ENCODE results near the gene F2R. TPM values are rescaled to one million over a fixed set of nuclear protein-coding genes. Genes with fewer than 3 reads are reported as not detected.
A peak's percentile ranks its signal among the peaks of the same experiment; 100 is the strongest.

Gene F2R
- polyA plus RNA-seq, 4 donors: 44.0 to 62.4 (median 57.9) TPM

DNA sequence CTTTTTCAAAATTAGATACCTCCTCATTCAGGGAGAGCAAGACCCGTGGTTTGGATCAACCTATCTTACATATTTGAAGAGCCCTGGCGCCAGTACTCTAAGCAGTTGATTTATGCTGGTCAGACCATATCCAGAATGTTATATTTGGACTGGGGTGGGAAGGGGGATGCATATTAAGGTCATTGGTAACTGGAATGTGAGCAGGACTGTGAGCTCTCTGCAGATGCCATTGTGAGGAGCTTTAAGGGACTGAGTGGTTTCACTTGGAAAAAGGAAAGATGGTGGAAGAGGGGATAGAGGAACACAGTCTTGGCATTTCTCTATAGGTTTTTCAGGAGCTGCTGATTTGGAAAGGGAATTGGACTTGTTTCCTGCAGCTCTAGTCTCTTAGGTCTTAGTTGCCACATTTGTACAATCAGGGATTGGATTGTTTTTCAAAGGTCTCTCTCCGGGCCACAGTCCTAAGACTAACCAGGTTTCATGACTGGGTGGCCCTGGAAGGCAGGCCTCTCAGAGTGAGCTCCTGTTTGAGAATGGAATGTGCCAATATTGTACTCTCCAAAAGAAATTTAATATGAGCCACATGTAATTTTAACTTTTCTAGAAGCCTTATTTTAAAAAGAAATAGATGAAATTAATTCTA lies 25.8 kb upstream of the F2R start:
- no peak for DNase-seq (ENCODE audit: low read depth in 4 of 4, low spot score in 3 of 4)

DNA sequence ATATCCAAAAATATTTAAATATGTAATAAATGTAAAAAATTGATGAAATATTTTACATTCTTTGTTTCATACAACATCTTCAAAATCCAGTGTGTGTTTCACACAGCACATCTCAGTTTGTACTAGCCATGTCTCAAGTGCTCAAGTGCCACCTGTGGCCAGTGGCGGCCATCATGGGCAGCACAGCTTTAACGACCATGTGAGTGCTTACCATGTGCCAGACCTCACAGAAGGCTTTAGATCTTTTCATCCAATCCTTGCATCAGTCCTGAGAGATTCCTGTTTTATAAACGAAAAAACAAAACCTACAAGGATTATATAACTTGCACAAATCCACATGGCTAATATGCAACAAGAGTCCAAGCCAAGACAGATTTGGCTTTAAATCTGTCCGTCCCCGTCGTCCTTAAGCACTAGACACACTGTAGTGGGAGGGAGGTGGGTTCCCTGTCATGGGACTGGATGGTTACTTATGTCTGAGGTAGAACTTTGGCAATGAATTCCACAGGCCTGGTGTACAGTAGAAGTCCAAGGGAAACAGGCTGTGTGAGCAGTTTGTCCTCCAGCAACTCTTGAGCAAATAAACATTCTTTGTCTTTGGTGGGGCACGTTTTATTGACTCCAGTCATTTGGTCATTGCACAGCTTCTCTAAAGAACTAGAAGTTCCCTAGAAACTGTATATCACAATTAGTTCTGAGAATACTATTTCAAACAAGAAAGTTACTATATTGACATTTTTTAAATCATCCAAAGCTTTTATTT lies 25.0 kb upstream of the F2R start:
- no peak for DNase-seq (ENCODE audit: low read depth in 4 of 4, low spot score in 3 of 4)

DNA sequence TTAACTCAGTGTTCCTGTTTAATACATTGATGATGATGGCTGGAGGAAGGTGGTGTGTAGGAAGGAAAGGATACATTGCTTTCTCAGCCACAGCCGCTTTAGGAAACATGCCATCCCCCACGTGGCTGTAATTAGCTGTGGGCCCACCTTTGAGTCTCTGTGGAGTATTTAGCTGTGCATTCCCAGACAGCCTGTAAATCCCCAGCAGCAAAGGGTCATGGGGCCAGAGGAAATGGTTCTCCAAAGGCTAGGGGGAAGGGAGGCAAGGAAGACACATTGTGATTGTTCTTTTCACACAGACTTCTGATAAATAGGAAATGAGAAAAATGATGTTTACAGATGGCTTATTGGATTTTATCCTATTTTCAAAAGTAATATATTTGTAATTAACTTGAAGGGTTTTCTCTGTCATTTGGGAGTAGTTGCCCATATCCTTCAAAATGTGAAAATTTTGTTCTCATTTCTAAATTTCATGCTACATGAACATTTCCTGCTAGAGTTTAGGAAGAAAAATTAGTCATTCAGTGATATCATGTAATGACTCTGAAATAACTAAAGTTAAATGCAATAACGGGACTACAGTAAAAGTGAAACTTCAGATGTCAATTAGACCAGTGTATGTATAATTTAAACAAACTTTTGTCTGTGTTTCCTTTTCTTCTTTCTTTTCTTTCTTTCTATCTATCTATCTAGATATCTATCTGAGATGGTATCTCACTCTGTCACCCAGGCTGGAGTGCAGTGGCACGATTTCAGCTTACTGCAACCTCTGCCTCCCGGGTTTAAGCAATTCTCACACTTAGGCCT lies 24.3 kb upstream of the F2R start:
- peak in 2 of 4 donors; percentile 21 to 27 for DNase-seq (ENCODE audit: low read depth in 4 of 4, low spot score in 3 of 4)

DNA sequence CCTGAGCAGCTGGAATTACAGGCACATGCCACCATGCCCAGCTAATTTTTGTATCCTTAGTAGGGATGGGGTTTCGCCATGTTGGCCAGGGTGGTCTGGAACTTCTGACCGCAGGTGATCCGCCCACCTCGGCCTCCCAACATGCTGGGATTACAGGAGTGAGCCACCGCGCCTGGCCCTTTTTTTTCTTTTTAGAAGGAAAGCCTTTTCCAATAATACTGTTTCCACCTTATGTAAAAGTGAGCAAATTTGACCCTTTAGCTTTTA lies 23.7 kb upstream of the F2R start:
- DNase-seq (ENCODE audit: low read depth in 4 of 4, low spot score in 3 of 4): no peak

DNA sequence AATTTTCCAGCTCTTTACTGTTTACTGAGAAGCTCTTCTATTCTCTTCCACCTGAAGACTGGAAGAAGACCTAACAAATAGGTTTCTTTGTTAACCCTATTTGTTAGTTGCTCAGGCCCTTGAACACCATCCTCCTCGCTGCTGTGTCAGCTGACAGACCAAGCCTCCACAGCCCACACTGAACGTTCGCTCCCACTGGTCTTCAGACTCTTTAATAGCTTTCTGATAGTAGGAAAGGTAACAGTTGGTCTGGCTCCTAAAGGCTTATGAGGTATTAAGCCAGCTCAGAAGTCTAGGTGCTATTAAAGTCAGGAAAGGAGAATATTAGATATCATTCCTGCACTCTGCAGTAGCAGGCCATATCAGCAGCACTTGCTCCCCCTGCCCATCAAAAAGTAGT lies 23.3 kb upstream of the F2R start:
- DNase-seq (ENCODE audit: low read depth in 4 of 4, low spot score in 3 of 4): no peak

DNA sequence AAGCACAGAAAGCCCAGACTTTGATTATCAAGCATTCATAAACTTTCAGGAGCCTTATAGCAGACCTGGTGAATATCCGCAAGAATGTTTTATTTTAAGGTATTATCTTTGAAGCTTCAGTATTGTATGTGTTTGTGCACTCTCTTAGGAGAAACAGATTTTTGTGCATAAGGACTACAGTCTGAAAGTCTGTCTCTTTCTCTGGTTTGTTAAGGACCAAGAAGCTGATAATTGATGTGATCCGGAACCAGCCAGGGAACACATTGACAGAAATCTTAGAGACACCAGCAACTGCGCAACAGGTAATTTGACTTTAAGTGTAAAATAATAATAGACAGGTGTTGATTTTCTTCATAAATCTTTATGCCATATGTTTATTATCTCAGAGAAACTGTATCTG lies 22.8 kb upstream of the F2R start:
- no peak for DNase-seq (ENCODE audit: low read depth in 4 of 4, low spot score in 3 of 4)

DNA sequence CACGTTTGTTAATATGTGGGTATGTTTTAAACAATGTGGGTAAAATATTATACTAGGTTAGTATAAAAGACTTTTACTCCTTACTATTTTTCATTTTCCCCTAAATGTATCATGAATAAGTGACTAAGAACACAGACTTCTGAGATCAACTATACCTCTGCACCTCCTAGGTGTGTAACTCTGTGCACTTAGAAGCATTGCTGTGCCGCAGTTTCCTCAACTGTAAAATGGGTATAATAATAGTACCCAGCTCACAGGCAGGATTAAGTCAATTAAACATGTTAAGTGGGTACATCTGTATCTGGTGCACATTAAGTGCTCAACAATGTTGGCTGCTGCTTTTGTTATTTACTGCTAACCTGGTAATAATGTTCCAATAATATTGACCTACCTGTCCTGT lies 21.6 kb upstream of the F2R start:
- DNase-seq (ENCODE audit: low read depth in 4 of 4, low spot score in 3 of 4): no peak

DNA sequence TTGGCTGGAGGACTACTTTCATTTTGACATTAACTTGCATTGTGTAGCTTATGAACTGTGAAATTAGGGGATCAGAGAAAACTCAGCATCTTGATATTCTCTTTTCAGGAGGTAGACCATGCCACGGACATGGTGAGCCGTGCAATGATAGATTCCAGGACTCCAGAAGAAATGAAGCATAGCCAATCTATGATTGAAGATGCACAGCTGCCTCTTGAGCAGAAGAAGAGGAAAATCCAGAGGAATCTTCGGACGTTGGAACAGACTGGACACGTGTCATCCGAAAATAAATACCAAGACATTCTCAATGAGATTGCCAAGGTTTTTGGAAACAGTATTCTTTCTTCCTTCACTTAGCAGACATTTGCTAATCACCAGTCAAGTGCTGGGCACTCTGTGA lies 20.6 kb upstream of the F2R start:
- DNase-seq (ENCODE audit: low read depth in 4 of 4, low spot score in 3 of 4): no peak

DNA sequence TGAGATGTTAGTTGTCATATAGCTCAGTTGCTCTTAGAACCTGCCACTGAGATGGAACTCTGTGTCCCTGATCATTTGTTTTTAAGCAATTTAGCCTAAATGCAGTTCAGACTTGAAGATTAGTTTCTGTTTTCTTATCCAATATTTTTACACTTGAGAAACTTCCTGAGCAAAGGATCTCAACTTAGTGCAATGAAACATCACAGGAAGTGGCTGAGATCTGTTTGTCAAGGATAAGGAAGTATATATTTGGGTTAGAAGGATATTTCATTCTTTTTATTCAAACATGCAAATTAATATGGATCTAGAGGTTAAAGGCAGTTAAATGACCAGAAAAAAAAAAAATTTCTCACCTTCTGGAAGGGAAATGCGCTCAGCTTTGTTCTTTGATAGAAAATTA lies 19.7 kb upstream of the F2R start:
- DNase-seq (ENCODE audit: low read depth in 4 of 4, low spot score in 3 of 4): no peak

DNA sequence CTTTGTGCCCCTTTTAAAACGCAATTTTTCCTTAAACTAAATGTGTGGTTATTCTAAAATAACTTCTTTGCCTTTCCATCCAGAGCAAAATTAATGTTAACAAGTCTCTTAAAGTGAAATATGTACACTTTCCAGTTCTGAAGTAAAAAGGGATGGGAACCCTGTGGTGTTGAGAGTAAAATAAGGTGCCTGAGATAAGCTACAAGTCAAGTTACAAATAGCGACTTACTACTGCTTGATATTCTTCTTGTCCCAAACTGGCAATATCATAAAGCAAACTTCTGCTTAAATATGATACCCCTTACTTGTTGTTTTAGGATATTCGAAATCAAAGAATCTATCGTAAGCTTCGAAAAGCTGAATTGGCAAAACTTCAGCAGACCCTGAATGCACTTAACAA lies 18.3 kb upstream of the F2R start:
- DNase-seq (ENCODE audit: low read depth in 4 of 4, low spot score in 3 of 4): no peak

DNA sequence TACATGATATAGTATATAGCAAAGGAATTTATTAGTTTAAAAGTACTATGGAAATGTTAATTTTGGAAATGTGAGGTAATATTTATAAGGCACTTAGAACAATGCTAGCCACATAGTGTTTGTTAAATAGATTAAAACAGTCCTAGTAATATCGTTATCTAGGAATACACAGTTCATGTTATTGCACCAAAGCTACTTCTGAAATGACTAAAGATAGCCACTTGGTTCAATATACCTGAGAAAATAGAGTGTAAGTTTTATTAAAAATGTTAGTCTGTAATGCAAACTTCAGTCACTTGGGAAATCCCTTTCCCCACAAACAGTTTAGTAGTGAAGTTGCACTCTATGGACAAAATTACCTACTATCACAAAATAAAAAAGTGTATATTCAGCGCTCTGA lies 15.4 kb upstream of the F2R start:
- no peak for DNase-seq (ENCODE audit: low read depth in 4 of 4, low spot score in 3 of 4)

DNA sequence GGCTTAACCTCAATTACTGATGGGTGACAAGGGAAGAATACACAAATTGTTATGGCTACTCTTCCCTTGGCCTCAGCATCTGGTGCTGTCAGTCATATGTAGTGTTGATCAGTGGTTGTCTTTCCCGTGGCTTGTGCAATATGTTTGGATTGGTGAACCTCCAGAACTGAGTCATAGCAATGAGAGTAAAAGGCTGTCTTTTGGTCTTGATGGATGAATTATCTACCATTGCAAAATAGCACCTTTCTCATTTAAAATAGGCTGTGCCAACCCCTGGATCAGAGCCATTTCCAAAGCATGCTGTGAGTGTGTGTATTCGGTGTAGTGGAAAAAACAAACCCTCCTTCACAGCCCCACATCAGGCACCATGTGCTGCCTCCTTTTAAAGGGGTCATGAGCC lies 14.6 kb upstream of the F2R start:
- no peak for DNase-seq (ENCODE audit: low read depth in 4 of 4, low spot score in 3 of 4)

DNA sequence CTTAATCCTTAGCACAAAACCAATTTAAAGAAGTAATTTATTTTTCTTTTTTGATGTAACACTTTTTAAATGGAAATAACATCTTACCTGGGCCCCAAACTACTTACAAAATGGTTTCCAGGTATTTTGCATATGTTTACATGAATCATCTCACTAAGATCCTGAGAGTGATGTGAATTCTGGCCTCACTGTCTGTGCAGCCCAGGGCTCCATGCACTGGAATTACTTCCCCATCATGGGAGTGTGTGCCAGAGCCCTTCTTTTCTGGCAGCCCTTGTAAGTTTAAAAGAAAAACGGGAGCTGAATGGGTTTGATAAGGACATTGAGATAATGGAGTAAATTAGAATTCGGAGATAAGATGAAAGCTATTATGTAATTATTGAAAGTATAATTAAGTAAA lies 12.2 kb upstream of the F2R start:
- no peak for DNase-seq (ENCODE audit: low read depth in 4 of 4, low spot score in 3 of 4)

DNA sequence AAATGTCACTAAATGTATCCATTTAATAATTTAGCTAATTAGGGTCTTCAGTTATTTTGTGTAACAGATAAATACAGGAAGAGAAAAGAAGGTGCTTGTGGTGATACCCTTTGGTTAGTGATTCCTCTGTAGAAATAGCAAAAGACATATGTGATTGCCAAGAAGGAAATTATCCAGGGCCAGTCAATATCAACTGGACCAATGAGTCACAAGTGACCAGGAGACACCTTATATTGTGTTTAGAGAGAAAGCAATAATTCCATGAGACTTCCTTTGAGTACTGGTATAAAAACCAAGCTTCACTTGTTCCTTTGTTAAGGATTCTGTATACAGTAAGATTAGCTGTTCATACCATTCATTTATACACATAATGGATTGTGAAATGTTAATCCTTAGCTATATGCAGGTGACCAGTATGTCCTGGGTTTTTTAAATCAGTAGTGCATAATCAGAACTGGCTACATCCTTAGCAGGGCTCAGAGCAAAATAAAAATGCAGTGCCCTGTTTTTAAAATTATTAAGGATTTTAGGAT lies 11.7 kb upstream of the F2R start:
- DNase-seq (ENCODE audit: low read depth in 4 of 4, low spot score in 3 of 4): no peak

DNA sequence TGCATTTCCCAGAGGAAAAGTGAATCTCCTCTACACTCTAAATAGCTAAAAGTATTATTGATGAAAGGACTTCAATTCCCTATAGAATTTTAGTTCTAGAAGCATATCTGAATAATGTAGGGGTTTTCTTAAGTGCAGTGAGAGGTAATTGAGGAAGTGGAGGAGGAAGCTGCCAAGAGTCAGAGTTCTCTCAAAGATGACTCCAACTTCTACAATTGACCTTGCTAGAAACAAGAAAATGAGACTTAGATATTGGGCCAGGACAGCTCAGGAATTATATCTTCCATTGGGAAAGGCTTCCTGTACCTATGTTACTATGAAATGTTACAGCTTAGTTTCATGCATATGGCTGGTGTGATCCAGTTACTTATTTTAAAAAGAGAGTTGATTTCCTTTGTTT lies 10.4 kb upstream of the F2R start:
- DNase-seq (ENCODE audit: low read depth in 4 of 4, low spot score in 3 of 4): no peak

DNA sequence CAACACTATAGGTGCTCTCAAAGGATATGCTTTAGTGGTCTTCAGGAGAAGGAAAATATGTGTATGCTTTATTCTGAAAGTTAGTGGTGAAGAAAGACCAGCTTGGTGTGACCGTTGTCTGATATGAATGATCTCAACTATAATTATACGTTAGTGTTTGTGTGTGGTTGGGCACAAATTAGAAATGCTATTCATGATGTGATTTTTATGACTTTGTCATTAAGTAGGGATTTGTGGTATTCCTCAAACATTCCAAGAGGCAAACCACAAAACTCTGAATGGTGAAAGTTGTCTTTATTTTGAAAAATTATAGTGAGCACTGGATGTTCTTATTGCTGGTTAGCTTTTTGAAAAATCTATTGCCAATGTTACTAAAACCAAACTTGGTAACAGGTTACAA lies 6.2 kb upstream of the F2R start:
- DNase-seq (ENCODE audit: low read depth in 4 of 4, low spot score in 3 of 4): no peak

DNA sequence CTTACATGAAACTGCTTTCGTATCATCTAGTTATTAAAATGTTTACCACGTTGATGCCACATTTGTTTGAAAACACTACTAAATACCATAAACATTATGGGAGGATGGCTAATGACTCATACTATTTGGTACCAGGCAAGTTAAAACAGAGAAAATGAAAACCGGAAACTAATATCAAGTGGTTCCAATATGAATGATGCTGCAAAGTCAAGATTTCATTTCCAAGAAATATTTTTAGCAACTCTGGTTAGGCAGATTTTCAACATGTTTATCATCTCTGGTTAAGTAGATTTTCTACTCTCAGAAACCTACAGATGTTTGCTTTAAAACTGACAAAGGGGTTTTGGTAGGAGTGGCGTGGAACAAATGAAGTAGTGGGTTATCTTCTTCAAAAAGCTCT lies 4.9 kb upstream of the F2R start:
- no peak for DNase-seq (ENCODE audit: low read depth in 4 of 4, low spot score in 3 of 4)

DNA sequence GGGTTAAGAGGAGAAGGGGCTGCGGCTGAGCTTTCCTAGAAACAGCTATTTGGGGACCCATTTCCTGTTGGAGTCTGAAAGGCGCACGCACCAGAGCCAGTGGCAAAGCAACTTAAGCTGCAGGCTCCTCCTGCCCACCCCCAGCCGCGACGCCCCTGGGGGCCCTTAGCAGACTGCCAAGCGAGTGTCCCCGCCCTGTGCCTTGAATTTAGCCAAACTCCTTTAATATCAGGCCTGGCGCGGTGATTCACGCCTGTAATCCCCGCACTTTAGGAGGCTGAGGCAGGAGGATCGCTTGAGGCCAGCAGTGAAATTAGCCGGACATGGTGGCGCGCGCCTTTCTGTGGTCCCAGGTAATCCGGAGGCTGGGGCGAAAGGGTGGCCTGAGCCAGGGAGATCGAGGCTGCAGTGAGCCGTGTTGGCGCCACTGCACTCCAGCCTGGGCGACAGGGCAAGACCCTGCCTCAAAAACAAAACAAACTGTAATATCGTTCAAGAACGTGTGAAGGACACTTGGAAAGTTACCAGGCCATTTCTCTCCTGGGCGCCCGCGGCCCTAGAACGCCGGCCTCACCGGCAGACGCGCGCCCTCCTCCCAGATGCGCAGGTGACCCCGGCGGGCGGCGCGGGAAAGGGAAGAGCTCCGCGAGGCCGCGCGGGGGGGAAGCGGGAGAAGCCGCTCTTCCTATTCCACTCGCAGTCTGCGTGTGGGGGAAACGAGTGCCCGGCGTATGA lies 1.0 kb upstream of the F2R start:
- peak in 1 of 4 donors; percentile 21 for DNase-seq (ENCODE audit: low read depth in 4 of 4, low spot score in 3 of 4)

DNA sequence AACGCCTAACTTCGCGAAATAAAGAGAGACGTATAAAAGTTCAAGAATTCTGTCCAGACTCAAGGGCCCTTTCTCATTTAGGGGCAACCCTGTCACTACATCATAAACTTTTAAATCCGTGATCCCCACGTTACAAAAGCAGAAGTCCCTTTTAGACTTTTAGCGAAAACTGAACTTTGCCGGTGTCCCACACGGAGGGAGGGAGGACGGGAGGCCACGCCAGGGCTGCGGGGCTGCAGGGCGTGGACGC lies 515 bp upstream of the F2R start:
- peak in 1 of 4 donors; percentile 21 for DNase-seq (ENCODE audit: low read depth in 4 of 4, low spot score in 3 of 4)

DNA sequence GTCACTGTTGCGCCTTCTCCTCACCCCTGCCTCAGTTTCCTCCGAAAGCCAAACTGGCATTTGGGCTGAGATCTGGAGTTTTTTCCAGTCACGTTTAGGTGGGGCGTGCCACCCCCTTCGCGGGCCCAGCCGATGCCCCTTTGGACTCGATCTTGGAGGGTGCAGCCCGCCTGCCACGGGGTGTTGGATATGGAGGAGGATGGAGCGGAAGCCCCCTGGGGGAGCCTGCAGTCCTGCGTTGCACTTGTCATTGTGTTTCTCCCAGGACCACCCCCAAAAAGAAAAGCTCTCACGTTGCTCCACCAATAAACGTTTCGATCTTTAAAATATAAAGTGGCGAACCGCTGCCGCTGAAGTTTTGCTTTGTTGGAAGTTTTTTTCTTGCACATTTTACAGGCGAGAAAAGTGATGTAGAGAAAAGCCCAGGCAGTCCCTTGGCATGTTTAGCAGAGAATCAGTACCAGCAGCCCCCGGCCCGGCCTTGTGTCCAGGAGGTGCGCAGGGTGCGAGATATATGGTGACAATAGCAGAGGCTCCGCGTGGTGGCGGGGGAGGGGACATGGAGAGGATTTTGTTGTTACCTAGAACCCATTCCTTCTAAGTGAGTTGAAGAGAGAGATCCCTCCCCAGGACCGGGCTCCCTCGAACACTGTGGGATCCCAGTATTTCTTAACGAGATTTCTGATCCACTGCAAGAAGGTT lies 681 bp downstream of the F2R start:
- peak in 1 of 4 donors; percentile 16 for DNase-seq (ENCODE audit: low read depth in 4 of 4, low spot score in 3 of 4)

Measured in left renal pelvis (tissue), 4 donors.